ENCODE results near the gene PRR5L. TPM values are rescaled to one million over a fixed set of nuclear protein-coding genes. Genes with fewer than 3 reads are reported as not detected.

The PRR5L gene
- total RNA-seq, 1 experiment from 2014 or later: not detected

GRCh38 chr11:36485298-36486002, 189.4 kb downstream of the PRR5L start:
- intact Hi-C loops (cut with micrococcal nuclease; ENCODE audit: unreplicated experiment): no loop called here
- no peaks in the 10 kb centered on the region for H3K9me3 Mint-ChIP-seq (ENCODE audit: unreplicated experiment)
- no TSS peak for BruUV-seq (replicated peaks)

DNA sequence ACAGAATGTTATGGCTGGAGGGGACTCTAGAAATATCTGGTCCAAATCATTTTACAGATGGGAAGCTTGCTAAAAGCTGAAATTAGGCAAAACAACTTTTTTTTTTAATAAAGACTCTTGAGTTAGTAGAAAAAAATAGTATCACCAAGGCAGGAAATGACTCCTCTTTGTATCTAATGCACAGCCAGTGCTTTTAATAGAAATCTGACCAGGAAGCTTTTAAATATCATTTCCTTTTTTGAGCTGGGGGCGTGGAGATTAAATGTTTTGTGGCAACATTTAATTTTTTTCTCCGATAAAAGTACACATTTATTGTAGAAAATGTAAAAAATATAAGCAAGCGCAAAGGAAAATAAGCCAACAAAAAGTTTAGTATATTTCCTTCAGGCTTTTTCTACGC, 191.5 kb downstream of the PRR5L start:
- H3K27ac Mint-ChIP-seq (ENCODE audit: unreplicated experiment): no peak overlapping the region
- CTCF ChIA-PET: no interaction called here
- H3K4me1 ChIP-seq: no peaks in the 10 kb centered on the region
- intact Hi-C loops (cut with micrococcal nuclease; ENCODE audit: unreplicated experiment): no loop called here
- H3K4me1 Mint-ChIP-seq (ENCODE audit: low read depth, unreplicated experiment): no peaks in the 10 kb centered on the region
- H3K4me3 ChIP-seq (ENCODE audit: low read depth, low read length): no peak overlapping the region
- POLR2A ChIA-PET: no interaction called here
- H3K36me3 Mint-ChIP-seq (ENCODE audit: insufficient read depth, unreplicated experiment): peaks cover 41% of the 10 kb centered on the region
- TF ChIP-seq, protein P1, sequence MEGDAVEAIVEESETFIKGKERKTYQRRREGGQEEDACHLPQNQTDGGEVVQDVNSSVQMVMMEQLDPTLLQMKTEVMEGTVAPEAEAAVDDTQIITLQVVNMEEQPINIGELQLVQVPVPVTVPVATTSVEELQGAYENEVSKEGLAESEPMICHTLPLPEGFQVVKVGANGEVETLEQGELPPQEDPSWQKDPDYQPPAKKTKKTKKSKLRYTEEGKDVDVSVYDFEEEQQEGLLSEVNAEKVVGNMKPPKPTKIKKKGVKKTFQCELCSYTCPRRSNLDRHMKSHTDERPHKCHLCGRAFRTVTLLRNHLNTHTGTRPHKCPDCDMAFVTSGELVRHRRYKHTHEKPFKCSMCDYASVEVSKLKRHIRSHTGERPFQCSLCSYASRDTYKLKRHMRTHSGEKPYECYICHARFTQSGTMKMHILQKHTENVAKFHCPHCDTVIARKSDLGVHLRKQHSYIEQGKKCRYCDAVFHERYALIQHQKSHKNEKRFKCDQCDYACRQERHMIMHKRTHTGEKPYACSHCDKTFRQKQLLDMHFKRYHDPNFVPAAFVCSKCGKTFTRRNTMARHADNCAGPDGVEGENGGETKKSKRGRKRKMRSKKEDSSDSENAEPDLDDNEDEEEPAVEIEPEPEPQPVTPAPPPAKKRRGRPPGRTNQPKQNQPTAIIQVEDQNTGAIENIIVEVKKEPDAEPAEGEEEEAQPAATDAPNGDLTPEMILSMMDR (IDR thresholded peaks at IDR 0.05; ENCODE audit: insufficient read depth in 1 of 2, low read depth in 1 of 2, low read length in 1 of 2, severe bottlenecking in 1 of 2, unreplicated experiment in 1 of 2): no peak
- no TSS peak for BruUV-seq (replicated peaks)
- H3K4me3 Mint-ChIP-seq (ENCODE audit: unreplicated experiment): no peak overlapping the region
- 0 out of 2 replicates have a peak, but pooled peaks cover 3% of the 10 kb centered on the region for H3K36me3 ChIP-seq (ENCODE audit: control insufficient read depth, insufficient read depth, low read length)
- H3K27me3 ChIP-seq (replicated peaks; ENCODE audit: control insufficient read depth, insufficient read depth, low read length): no peaks in the 10 kb centered on the region
- no peaks in the 10 kb centered on the region for H3K9me3 ChIP-seq
- H3K9me3 Mint-ChIP-seq (ENCODE audit: unreplicated experiment): no peaks in the 10 kb centered on the region
- no peak for DNase-seq
- no peaks in the 10 kb centered on the region for H3K27me3 Mint-ChIP-seq (ENCODE audit: insufficient read depth, unreplicated experiment)

More at GRCh38 chr11:36485298-36486002, 189.4 kb downstream of the PRR5L start:
- Histone ChIP-seq H3K27me3 (replicated peaks; ENCODE audit: control insufficient read depth, insufficient read depth, low read length) (no peaks in the 10 kb centered on the region), H3K4me3 (ENCODE audit: low read depth, low read length) (no peak overlapping the region), H3K4me1 (no peaks in the 10 kb centered on the region), H3K36me3 (ENCODE audit: control insufficient read depth, insufficient read depth, low read length) (no peaks in the 10 kb centered on the region), H3K9me3 (no peaks in the 10 kb centered on the region)
- Mint-ChIP-seq H3K27ac (ENCODE audit: unreplicated experiment) (no peak overlapping the region), H3K4me1 (ENCODE audit: low read depth, unreplicated experiment) (no peaks in the 10 kb centered on the region), H3K27me3 (ENCODE audit: insufficient read depth, unreplicated experiment) (no peaks in the 10 kb centered on the region), H3K4me3 (ENCODE audit: unreplicated experiment) (no peak overlapping the region), H3K36me3 (ENCODE audit: insufficient read depth, unreplicated experiment) (peaks cover 23% of the 10 kb centered on the region)
- ChIA-PET POLR2A (no interaction called here), CTCF (no interaction called here)
- TF ChIP-seq, protein P1 (IDR thresholded peaks at IDR 0.05; ENCODE audit: insufficient read depth in 1 of 2, low read depth in 1 of 2, low read length in 1 of 2, severe bottlenecking in 1 of 2, unreplicated experiment in 1 of 2): no peak
- no peak for DNase-seq

GRCh38 chr11:36488096-36488495, 192.0 kb downstream of the PRR5L start:
- BruUV-seq (replicated peaks): no TSS peak
- Mint-ChIP-seq H3K4me1 (ENCODE audit: low read depth, unreplicated experiment) (no peaks in the 10 kb centered on the region), H3K9me3 (ENCODE audit: unreplicated experiment) (no peaks in the 10 kb centered on the region), H3K36me3 (ENCODE audit: insufficient read depth, unreplicated experiment) (peaks cover 46% of the 10 kb centered on the region), H3K27ac (ENCODE audit: unreplicated experiment) (no peak overlapping the region), H3K27me3 (ENCODE audit: insufficient read depth, unreplicated experiment) (no peaks in the 10 kb centered on the region), H3K4me3 (ENCODE audit: unreplicated experiment) (no peak overlapping the region)
- H3K27me3 ChIP-seq (replicated peaks; ENCODE audit: control insufficient read depth, insufficient read depth, low read length): no peaks in the 10 kb centered on the region
- CTCF ChIA-PET: no interaction called here
- intact Hi-C loops (cut with micrococcal nuclease; ENCODE audit: unreplicated experiment): no loop called here
- POLR2A ChIA-PET: no interaction called here
- H3K36me3 ChIP-seq (ENCODE audit: control insufficient read depth, insufficient read depth, low read length): 0 out of 2 replicates have a peak, but pooled peaks cover 3% of the 10 kb centered on the region
- H3K4me1 ChIP-seq: no peaks in the 10 kb centered on the region
- H3K4me3 ChIP-seq (ENCODE audit: low read depth, low read length): no peak overlapping the region
- no peak for DNase-seq
- no peaks in the 10 kb centered on the region for H3K9me3 ChIP-seq
- TF ChIP-seq, protein P1 (IDR thresholded peaks at IDR 0.05; ENCODE audit: insufficient read depth in 1 of 2, low read depth in 1 of 2, low read length in 1 of 2, severe bottlenecking in 1 of 2, unreplicated experiment in 1 of 2): no peak
